Ishikawa (cell line): ENCODE data around the gene EFCAB5.

ENCODE experiments used
- CEBPB ChIP-seq: IDR thresholded peaks from 2 replicates; pipeline ENCODE4 v1.6.1; 2012
- CREB1 ChIP-seq: IDR thresholded peaks from 2 replicates; pipeline ENCODE4 v1.6.1; 2012; ENCODE audit warnings: low read depth
- EGR1 ChIP-seq: IDR thresholded peaks from 2 replicates; pipeline ENCODE4 v1.6.1; 2012
- EP300 ChIP-seq: IDR thresholded peaks from 2 replicates; pipeline ENCODE4 v1.6.1; 2012; ENCODE audit warnings: borderline replicate concordance
- FOXM1 ChIP-seq: IDR thresholded peaks from 2 replicates; pipeline ENCODE4 v1.6.1; 2012; ENCODE audit warnings: low read depth, borderline replicate concordance
- NFIC ChIP-seq: IDR thresholded peaks from 2 replicates; pipeline ENCODE4 v1.6.1; 2012
- RAD21 ChIP-seq: IDR thresholded peaks from 2 replicates; pipeline ENCODE4 v1.6.1; 2012; ENCODE audit warnings: low read depth
- TAF1 ChIP-seq: IDR thresholded peaks from 2 replicates; pipeline ENCODE4 v1.6.1; 2012; ENCODE audit warnings: low read depth, mild to moderate bottlenecking
- TCF12 ChIP-seq: IDR thresholded peaks from 2 replicates; pipeline ENCODE4 v1.6.1; 2012; ENCODE audit warnings: low read depth
- TEAD4 ChIP-seq: IDR thresholded peaks from 2 replicates; pipeline ENCODE4 v1.6.1; 2012
- YY1 ChIP-seq: IDR thresholded peaks from 2 replicates; pipeline ENCODE4 v1.6.1; 2012; ENCODE audit warnings: low read depth
- ZBTB7A ChIP-seq: IDR thresholded peaks from 2 replicates; pipeline ENCODE4 v1.6.1; 2012; ENCODE audit warnings: low read depth
- TF ChIP-seq, protein P1 (sequence below): IDR thresholded peaks from 2 replicates; pipeline ENCODE4 v1.6.1; 2012
- TF ChIP-seq, protein P2 (sequence below): IDR thresholded peaks from 2 replicates; pipeline ENCODE4 v1.6.1; 2012; ENCODE audit warnings: low read depth, mild to moderate bottlenecking
- TF ChIP-seq, protein P3 (sequence below): IDR thresholded peaks from 2 replicates; pipeline ENCODE4 v1.6.1; 2012

Gene EFCAB5

DNA sequence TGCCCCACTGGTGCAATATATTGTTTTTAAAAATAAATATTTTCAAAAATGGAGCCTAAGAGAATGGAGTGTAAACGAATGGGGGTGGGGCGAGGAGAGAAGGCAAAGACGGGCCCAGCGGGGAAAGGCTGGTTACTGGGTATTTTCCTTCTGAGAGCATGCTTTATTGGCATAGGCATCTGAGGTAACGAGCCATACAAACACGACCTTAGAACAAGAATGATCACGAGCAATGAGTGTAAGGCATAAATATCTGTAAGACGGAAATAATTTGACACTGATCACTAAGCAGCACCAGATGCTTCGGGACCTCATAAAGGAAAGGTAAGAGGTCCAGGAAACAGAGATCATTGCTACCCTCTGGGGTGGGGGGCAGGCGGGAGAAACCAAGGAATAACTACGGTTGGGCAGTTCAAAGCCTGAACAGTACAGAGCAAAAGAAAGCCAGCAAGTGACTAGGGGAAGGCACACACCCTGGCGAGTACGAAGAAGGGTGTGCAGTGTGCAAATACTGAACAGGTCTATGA, 12.4 kb upstream of the EFCAB5 start:
- TF ChIP-seq, protein P1, sequence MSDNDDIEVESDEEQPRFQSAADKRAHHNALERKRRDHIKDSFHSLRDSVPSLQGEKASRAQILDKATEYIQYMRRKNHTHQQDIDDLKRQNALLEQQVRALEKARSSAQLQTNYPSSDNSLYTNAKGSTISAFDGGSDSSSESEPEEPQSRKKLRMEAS = no peak
- no peak for TF ChIP-seq NFIC
- no peak for TF ChIP-seq EGR1
- no peak for TF ChIP-seq ZBTB7A
- TF ChIP-seq CEBPB = no peak
- TF ChIP-seq TEAD4 = no peak
- no peak for TF ChIP-seq FOXM1
- TF ChIP-seq, protein P2, sequence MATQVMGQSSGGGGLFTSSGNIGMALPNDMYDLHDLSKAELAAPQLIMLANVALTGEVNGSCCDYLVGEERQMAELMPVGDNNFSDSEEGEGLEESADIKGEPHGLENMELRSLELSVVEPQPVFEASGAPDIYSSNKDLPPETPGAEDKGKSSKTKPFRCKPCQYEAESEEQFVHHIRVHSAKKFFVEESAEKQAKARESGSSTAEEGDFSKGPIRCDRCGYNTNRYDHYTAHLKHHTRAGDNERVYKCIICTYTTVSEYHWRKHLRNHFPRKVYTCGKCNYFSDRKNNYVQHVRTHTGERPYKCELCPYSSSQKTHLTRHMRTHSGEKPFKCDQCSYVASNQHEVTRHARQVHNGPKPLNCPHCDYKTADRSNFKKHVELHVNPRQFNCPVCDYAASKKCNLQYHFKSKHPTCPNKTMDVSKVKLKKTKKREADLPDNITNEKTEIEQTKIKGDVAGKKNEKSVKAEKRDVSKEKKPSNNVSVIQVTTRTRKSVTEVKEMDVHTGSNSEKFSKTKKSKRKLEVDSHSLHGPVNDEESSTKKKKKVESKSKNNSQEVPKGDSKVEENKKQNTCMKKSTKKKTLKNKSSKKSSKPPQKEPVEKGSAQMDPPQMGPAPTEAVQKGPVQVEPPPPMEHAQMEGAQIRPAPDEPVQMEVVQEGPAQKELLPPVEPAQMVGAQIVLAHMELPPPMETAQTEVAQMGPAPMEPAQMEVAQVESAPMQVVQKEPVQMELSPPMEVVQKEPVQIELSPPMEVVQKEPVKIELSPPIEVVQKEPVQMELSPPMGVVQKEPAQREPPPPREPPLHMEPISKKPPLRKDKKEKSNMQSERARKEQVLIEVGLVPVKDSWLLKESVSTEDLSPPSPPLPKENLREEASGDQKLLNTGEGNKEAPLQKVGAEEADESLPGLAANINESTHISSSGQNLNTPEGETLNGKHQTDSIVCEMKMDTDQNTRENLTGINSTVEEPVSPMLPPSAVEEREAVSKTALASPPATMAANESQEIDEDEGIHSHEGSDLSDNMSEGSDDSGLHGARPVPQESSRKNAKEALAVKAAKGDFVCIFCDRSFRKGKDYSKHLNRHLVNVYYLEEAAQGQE = no peak
- TF ChIP-seq, protein P3, sequence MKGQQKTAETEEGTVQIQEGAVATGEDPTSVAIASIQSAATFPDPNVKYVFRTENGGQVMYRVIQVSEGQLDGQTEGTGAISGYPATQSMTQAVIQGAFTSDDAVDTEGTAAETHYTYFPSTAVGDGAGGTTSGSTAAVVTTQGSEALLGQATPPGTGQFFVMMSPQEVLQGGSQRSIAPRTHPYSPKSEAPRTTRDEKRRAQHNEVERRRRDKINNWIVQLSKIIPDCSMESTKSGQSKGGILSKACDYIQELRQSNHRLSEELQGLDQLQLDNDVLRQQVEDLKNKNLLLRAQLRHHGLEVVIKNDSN = no peak
- no peak for TF ChIP-seq TCF12
- no peak for TF ChIP-seq TAF1
- no peak for TF ChIP-seq RAD21
- no peak for TF ChIP-seq YY1

DNA sequence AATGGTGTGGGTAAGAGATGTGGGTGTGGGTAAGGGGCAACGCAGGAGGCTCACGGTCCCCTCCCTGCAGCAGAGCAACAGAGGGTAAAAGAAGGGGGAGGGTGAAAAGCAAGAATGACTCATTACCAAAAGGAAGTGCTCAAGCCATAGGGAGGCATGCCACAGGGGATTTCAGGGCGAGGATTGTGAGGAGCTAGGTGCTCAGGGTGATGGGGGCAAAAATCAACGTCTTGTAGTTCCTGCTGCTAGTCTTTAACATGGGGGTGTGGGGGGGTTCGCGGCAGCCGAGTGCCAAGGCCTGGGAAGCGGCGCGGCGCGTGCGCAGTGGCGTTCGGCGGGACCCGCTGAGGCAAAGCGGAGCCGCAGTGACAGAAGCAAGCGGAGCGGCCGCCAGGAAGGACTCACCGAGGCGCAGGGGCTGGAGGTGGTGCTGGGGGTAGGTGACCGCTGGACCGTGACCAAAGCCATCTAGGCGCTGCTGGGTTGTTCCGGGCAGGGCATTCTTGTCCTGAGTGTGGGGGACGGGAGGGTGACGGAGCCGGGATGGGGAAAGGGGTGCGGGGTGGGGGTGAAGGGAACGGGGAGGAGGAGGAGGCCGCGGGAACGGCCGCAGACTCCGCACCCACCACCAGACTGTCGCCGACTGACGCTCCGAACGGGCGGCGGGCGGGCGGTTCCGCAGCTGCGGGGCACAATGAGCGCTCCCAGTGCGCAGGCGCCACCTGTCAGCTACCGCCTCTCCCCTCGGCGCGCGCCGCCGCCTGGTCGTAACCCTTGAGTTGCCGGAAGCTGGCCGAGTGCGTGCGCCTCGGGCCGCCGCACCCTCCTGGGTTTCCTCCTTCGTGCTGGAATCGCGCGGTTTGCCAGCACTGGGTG, 11.7 kb upstream of the EFCAB5 start, which contains the start of gene SSH2:
TSS of gene SSH2 (minus strand) at position 696 of the 876 bp plus-strand sequence. CDS start at position 468, 228 bp downstream.
- TF ChIP-seq NFIC = 0 out of 2 replicates have a peak, but pooled peaks have one; percentile 8
- TF ChIP-seq EP300 = no peak
- peak; percentile 66 for TF ChIP-seq TAF1
- peak; percentile 34; the same call in 1 of the 2 replicates for TF ChIP-seq ZBTB7A
- TF ChIP-seq RAD21 = no peak; the same call in 1 of the 2 replicates
- TF ChIP-seq, protein P1 = peak; percentile 84
- 0 out of 2 replicates have a peak, but pooled peaks have one; percentile 8 for TF ChIP-seq TEAD4

DNA sequence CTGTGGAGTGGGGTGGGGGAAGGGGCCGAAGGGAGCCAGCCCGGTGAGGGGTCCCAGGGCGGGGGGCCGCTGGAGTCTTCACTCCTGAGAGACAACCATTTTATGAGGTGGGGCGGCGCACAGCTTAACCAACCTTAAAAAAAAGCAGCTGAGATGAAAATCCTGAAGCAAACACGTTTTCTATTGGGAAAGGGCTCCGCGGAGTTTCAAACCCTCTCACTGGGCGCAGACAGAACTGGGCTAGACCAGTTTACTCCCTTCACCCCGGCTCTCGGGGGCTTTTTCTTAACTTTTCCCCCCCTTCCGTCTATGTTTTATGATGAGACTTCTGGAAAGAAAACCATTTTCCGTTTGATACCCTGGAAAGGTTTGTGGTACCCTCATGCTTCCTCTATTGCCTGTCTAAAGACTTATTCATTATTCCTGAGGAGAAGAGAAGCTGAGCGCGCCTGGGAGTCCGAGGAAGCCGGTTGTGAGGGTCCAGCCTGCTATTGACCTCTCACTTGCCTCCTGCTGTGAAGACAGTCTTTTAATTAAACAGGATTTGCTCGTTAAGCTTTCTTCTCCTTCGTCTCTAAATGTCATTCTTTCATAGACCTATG, 10.9 kb upstream of the EFCAB5 start:
- TF ChIP-seq NFIC (no peak), ZBTB7A (peak; percentile 80; the same call in 1 of the 2 replicates)

DNA sequence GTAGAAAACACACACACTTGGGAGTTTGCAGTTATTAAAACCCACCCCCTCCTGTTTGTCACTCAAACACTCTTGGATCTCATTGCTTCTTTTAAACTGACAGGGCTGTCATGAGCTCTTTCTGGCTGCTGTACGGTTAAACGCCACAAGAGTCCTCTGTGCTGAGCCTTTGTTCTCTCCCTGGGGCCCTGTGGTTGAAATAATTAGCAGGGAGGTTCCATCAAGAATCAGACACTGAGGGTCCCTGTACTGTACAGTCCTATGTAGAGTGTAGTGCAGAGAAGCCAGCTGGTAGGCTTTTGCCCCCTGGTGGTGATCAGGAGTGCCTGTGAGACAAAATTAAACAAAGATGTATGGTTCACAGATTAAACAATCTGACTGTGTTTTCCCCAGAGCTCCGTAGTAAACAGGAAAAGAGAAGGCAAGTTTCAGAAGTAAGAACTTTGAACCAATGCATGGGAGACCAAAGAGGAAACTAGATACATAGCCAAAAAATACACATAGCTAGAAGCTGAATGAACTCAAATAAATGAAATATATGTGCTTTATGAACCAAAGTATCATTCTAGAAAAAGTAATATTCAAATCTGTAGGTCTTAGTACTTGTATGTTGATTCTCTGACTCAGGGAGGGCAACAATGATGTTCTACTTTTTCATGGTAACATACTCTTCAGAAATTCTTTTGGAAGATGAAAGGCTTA, 10.1 kb upstream of the EFCAB5 start:
- no peak for TF ChIP-seq ZBTB7A
- TF ChIP-seq YY1 = no peak
- TF ChIP-seq CREB1 = no peak
- no peak for TF ChIP-seq FOXM1
- peak; percentile 92 for TF ChIP-seq RAD21
- TF ChIP-seq, protein P1 = no peak
- no peak for TF ChIP-seq TCF12
- no peak for TF ChIP-seq NFIC

DNA sequence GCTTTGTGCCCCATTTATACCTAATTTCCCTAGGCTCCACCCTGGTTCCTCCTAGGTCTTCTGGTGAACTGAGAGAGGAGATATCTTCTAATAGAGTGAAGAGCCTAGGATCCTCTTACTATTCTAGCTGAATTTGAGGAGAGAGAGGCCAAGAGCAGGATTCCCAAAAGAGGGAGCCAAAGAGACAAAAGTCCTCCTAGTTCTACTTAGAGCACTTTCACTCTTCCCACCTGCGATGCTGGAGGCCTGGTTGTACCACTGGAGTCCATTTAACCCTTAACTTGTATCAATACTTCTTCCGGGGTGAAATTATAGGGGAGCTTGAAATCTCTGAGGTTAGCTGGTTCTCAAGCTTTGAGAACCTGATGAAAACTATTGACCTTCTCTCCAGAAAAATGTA, 8.1 kb upstream of the EFCAB5 start:
- TF ChIP-seq TAF1 = no peak
- TF ChIP-seq RAD21 = peak; percentile 51; the same call in 1 of the 2 replicates

DNA sequence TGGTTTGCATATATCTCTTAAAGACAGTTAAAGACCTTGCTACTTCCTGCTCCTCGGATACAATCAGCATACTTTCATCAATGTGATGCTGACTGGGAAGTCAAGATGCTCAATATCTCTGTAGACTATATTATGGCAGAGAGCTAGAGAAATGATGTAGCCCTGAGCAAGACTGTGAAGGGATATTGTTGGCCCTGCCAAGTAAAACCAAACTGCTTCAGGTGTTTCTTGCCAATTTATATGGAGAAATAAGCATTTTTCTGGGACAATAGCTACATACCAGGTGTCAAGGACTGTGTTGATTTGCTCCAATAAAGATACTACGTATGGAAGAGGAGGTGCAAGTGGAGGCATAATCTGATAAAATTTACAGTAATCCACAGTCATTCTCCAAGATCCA, 4.7 kb upstream of the EFCAB5 start:
- TF ChIP-seq ZBTB7A (no peak), EGR1 (no peak), NFIC (no peak), TAF1 (no peak)
- TF ChIP-seq, protein P3 = no peak

DNA sequence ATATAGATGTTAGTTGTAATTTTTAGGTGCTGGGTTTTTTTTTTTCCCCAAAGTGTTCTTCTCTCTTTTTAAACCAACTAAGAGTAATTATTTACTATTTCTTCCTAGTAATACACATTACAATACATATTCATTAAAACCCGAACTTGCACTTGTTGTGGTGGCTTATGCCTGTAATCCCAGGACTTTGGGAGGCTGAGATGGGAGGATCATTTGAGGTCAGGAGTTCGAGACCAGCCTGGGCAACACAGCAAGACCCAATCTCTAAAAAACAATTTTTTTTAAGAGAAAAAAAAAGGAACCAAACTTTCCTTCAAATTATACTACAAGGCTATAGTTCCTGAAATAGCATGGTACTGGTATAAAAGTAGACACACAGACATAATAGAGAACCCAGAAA, 3.8 kb downstream of the EFCAB5 start:
- TF ChIP-seq NFIC = no peak
- TF ChIP-seq TEAD4 = no peak
- no peak for TF ChIP-seq EP300
- TF ChIP-seq RAD21 = no peak
- TF ChIP-seq, protein P2 = no peak
- TF ChIP-seq EGR1 = no peak
- TF ChIP-seq ZBTB7A = no peak
- TF ChIP-seq FOXM1 = no peak
- no peak for TF ChIP-seq YY1
- TF ChIP-seq CREB1 = no peak
- TF ChIP-seq CEBPB = no peak
- TF ChIP-seq, protein P3 = no peak
- no peak for TF ChIP-seq TCF12
- TF ChIP-seq TAF1 = no peak
- TF ChIP-seq, protein P1 = no peak
